Airway epithelial cell (primary cell): ENCODE data around the gene DDX1. TPM values are rescaled to one million over a fixed set of nuclear protein-coding genes. Genes with fewer than 3 reads are reported as not detected.

Experiments used
- total RNA-seq: library from RNA; depleted of rRNA; stranded (reverse); fragments of >200 nt; gene quantifications from 2 replicates; pipeline ENCODE4 v1.2.3, GENCODE V29; 2015

The DDX1 gene
- 47.4 and 52.9 TPM in 2 replicates for total RNA-seq

DNA sequence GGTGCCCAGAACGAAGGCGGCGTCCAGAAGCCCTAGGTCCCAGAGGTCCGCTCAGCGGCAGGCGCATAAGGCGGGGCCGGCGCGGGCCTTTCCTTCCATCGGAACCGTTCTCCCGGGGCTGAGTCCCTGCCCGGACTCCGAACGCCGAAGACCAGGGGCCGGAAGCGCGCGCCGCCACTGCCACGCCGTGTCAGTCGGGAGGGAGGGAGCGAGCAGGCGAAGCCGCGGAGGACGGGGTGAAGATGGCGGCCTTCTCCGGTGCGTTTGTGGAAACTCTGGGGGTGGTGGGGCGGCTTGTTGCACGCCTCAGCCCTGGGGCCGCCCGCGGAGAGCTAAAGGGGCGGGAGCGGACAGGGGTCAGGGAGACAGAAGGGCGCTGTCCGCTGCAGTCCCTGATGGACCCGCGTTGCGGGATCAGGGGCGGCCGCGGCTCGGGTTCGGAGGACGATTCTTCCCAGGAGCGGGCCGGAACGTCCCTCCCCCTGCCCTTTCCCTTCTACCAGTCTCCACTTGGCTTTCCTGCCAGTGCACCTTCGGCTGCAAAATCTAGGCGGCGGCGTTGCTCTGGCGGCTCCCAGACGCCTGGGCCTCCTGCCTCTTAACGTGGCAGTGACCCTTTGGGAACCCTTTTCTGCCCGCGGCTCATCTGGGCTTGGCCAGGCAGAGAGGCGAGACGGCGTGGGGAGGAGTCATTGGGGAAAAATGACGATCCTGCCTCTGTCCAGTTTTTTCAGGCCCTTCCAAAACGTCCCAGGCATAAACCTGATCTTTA, at the start of gene DDX1:
TSS of gene DDX1 (plus strand) at position 177 of the 772 bp plus-strand sequence. CDS start at position 243, 66 bp downstream.

DNA sequence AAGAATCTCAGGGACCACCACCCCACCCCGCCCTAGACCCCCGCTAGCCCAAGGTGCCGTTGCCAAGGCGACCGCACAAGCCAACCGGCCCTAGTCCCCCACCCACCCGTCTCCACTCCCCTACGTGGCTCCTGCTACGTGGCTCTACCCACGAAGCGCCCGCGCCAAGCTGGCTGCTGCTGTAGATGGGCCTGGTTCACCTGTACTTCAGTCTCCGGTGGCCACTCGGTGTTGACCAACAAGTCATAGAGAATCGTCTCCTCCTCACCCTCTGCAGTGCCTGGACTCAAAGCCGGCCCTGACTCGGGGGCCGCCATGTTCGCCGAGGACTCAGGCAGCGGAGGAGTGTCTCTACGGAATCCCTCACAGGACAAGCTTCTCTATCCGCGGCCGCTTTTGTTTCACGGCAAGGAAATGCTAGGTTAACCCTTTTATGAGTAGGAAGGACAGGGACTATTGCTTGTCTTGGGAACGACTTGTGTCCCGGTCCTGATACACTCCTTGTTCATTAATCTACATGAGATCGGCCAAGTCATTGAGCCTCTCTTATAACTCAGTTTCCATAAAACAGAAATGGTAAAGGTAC, 30.6 kb upstream of the DDX1 start, which contains the start of gene NBAS:
TSS of gene NBAS (minus strand) at position 347 of the 586 bp plus-strand sequence. CDS start at position 317, 30 bp downstream.

Other genes with a start within 250 kb of the DDX1 start
- 25.2 and 30.2 TPM in 2 replicates for gene NBAS, start 30.5 kb upstream of the DDX1 start, total RNA-seq